CD4-positive, alpha-beta T cell treated with Interleukin-21 for 1 hour (primary cell): Measurements from ENCODE around the gene ANKS3.
A peak's percentile ranks its signal among the peaks of the same experiment; 100 is the strongest.

ENCODE experiments used
- DNase-seq: peaks from one replicate; pipeline ENCODE4 v3.0.0-alpha.2; 2020

ANKS3 gene

GRCh38 chr16:4724661-4725270 lies 9.3 kb downstream of the ANKS3 start:
- no peak for DNase-seq

- DNase-seq, result no peak
Observed at GRCh38 chr16:4723071-4723767, 10.9 kb downstream of the ANKS3 start.

DNA sequence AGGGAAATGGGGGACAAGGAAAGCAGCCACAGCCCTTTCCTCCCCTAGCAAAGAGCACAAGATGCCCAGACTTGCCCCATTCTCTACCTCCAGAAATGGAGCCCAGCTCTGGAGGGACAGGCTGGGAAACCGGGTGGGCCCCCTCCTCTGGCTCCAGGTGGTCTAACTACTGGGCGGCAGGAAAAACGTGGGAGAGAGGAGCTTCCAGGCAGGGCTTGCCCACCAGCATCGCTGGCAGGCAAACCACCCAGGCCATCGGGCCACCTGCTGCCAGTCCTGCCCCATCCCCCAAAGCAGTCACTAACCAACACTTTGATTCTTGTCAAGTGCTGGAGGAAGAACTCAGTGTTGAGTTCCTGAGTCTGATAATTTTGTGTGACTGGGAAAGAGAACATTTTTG lies 15.6 kb downstream of the ANKS3 start:
- no peak for DNase-seq

- DNase-seq, result no peak
Observed at GRCh38 chr16:4714996-4715395, 19.1 kb downstream of the ANKS3 start.

DNA sequence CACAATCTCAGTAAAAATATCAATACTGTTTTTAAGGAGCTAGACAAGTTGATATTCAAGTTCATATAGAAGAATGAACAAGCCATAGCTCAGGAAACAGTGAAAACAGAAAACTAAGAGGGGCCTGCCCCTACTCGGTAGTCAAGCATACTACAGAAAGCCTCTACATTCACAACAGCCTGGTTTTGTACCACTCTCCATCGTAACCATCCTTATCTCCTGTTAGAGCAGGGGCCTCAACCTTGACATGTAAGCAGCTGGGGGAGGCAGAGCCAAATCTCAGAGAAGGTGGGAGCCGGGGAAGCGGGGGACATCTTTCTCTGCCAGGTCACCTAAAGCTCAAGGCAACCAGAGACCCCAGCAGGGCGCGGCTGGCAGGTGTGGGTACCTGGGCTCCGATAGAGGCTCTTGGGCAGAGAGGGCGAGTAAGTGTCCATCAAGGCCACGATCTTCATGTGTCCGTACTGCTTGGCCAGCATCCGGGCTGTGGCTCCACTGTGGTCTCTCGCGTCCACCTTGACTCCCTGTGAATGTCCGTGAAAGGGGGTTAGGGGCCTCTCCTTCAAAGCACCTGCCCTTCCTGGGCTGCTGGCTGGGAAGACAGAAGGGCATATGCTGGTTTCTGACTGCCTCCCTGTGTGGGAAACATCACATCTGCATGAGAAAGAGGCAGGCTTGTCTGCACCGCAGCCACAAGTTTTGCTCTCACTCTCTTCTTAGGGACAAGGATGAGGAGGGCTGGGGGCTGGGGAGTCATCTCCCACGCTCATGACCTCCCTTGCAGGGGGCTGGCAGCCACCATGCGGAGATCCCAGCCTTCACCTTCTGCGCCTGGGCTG lies 20.2 kb downstream of the ANKS3 start:
- DNase-seq, result no peak

DNA sequence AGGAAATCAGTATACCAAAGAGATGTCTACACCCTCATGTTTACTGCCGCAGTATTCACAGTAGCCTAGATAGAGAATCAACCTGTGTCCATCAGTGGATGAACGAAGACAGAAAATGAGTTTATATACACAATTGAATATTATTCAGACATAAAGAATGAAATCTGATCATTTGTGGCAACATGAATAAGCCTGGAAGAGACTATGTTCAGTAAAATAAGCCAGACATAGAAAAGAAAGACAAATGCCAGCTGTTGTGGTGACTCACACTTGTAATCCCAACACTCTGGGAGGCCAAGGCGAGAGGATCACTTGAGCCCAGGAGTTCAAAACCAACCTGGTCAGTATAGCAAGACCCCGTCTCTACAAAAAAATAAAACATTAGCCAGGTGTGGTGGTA lies 24.6 kb downstream of the ANKS3 start:
- DNase-seq, result no peak

DNA sequence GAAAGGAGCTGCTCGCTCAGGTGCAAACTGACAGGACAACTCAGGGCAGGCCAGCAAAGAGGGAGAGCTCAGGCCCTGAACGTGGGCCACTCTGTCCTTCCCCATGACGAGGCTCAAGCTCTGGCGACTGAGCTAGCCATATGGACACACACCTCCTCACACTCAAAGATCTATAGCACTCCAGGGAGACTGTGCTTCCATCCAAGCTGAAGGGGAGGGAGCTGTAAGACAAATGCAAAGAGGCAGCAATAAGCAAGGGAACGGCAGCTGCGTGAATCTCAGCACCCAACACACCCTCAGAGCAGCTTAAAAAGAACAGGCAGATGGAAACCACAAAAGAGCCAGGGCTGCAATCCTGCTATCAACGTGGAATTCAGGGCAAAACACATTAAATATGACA lies 27.2 kb downstream of the ANKS3 start:
- DNase-seq, result no peak

GRCh38 chr16:4704913-4705312 lies 29.2 kb downstream of the ANKS3 start:
- no peak for DNase-seq

DNA sequence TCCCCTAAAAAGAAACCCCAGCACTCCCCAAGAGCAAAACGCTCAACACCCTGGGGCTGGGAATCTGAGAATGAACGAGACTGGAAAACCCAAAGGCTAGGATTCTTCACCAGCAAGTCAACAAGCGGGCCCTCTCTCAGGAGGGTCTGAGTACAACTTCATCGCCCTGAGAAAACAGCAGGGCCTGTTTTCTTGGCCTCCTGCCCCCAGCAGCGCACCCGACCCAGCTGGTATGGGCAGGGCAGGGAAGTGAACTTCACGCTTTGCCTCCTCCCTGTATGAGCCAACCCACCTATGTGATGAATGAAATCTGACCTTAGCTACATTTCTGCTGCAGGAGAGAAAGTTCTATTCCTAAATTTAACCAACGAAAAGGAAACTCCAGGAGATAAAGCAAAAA lies 29.6 kb downstream of the ANKS3 start:
- DNase-seq, result no peak

GRCh38 chr16:4703906-4704305 lies 30.2 kb downstream of the ANKS3 start:
- DNase-seq, result no peak

DNA sequence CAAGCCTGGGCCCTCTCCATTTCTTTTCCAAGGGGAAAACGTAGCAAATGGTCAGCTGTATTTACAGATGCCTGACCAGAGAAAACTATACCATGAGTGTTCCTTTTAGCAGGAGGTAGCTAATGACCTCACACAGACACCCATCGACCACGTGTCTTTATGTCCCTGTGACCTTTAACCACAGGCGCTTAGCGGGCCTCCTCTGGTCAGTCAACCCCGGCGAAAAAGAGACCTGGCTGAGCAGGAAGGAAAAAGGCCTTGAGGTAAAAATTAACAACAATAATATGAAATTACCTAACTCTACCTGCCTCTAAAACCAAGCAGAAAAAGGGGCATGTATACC lies 31.6 kb downstream of the ANKS3 start:
- DNase-seq, result no peak

DNA sequence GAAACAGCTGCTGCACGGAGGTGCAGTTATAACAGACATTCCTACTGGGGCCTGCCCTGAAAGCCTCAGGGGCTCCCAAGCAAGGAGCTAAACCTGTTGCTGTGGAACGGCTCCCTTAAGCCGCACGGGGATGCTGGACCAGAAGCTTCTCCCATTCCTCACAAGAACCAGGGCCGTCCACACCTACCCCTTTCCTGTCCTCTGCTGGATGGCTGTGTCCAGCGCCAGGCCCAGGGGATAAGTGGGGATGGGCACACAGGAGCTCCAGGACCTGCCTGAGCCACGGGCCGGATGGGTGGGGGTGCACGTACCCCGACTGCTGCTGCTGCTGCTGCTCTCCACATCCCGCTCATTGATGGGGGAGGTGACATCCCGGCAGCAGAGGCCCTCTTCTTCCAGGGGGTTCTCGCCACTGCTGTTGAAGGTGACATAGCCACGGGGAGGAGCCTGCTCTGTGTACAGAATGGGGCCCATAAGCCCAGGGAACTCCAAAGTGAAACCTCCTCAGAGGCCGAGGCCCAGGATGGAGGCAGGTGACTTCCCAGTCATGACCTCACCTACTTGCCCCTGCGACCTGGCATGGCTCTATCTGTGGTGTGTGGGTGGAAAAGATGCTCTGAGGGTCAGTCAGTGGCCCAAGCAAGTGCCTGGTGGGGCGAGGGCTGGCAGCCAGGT lies 32.1 kb downstream of the ANKS3 start:
- no peak for DNase-seq

DNA sequence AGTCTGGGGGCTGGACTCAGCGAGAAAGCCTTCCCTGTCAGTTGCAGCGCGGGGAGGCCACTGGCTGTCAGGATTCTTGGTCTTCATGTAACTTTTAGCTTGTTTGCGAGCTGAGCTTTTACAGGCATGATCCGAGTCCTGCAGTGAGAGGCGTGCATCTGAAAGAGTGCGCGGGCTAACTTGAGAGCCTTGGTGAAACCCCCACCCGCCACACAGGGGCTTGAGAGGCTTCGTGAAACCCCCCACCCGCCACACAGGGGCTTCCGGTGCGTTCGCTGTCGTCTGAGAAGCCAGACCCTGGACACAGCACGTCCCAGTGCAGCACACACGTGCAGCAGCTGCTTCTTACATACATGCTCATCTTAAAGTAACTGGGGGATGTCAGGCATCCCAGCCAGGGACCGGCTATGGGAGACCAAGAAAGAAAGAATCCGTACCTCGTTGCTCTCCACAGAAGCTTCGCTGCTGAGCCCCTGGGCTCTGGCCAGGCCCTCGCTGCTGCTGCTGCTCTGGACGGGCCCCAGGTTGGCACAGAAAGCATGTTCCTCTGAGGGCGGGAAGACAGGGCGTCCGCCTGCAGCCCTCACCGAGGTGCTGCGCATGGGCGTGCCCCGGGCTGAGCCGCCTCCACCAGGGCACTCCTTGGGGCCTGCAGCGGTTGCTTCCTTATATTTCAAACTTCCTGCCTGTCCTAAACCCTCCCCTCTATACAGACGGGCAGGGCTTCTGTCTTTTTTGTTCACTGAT lies 32.9 kb downstream of the ANKS3 start:
- DNase-seq, result no peak

DNA sequence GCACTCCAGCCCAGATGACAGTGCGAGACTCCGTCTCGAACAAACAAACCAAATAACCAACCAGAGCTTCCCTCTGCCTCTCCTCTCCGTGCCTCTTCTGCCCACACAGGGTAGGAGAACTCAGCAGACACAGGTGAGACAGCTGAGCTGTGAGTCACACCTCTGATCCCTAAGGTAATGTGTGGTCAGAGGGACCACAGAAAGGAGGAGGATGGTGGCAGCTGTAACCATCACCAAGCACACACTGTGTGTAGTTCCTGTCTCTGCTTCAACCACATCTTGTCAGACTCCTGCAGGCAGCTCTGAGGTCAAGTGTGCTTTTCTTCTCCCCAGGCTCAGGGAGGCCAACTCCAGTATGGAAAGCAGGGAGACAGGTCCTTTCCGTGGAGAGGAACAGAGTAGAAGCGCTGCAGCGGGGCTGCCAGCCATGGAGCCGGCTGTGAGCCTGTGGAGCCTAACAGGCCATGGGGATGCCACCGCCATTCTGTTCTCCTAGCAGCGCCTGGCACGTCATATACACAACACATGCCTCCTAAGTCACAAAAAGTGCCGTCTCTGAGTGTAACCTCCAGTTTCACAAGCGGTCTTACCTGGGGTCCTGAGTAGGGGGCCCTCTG lies 33.6 kb downstream of the ANKS3 start:
- DNase-seq, result peak; percentile 29

- DNase-seq, result no peak
Observed at GRCh38 chr16:4699046-4699556, 35.0 kb downstream of the ANKS3 start.

DNA sequence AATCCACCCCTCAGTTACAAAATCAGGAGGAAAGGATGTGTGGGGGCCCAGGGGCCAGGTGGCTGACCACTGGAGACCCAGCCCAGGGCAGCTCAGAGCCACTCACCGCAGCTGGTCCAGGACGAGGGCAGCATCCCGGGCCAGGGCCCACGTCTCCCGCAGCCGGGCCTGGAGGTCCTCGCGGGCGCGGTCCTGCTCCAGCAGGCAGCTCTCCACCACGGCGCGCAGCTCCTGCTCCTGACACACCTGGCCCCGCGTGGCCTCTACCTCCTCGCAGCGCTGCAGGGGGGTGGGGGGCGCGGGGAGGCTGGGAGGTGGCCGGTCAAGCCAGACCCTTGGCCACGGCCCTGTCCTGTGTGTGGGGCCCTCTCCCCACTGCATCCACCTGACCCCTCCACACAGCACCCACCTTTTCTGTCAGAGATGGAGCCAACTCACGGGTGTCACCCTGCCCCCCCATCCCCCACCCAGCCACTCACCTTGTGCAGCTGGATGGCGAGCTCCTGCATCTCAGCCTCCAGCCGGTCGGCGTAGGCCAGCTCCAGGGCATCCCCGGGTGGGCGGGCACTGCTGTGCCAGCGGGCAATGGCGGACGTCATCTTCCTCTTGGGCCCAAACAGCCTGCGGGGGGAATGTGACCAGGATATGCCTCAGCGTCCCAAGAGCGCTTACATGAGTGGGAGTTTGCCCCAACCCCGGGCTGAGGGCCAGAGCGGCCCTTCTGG lies 35.6 kb downstream of the ANKS3 start:
- no peak for DNase-seq

GRCh38 chr16:4697848-4698291 lies 36.2 kb downstream of the ANKS3 start:
- no peak for DNase-seq

GRCh38 chr16:4696905-4697847 lies 36.9 kb downstream of the ANKS3 start:
- DNase-seq, result no peak

- DNase-seq, result no peak
Observed at GRCh38 chr16:4696172-4696904, 37.7 kb downstream of the ANKS3 start.
